ENCODE data around the gene MAGI2.
"Not testable (repeated sequence)": the region's sequence is repeated elsewhere in the genome, so short reads cannot be mapped to it uniquely, and the experiment has no call there.

MAGI2 gene

DNA sequence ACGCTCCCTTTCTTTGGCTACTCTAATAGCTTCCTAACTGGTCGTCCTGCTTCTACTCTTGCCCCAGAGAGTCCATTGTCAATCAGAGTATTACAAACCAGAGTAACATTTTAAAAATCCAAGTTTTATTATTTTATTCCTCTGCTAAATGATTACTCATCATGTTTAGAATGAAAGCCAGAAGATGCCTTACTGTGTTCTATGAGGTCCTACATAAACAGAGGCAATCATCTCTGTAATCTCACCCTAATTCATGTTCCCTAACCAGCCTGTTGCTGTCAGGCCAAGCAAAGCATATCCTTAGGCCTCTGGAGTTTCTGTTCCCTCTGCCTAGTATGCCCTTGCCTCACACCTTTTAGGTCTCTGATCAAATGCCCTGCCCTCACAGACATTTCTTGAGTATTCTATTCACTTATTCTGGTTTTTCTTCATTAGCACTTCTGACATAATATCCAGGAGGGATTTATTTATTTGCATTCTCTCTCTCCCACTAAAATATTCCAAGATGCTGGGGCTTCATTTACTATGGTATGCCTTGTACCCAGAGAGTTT is 1157.3 kb downstream of the MAGI2 start:
- FAIRE-seq (no peak), DNase-seq (ENCODE audit: insufficient read length, low spot score) (no peak)
- TF ChIP-seq, protein P1, sequence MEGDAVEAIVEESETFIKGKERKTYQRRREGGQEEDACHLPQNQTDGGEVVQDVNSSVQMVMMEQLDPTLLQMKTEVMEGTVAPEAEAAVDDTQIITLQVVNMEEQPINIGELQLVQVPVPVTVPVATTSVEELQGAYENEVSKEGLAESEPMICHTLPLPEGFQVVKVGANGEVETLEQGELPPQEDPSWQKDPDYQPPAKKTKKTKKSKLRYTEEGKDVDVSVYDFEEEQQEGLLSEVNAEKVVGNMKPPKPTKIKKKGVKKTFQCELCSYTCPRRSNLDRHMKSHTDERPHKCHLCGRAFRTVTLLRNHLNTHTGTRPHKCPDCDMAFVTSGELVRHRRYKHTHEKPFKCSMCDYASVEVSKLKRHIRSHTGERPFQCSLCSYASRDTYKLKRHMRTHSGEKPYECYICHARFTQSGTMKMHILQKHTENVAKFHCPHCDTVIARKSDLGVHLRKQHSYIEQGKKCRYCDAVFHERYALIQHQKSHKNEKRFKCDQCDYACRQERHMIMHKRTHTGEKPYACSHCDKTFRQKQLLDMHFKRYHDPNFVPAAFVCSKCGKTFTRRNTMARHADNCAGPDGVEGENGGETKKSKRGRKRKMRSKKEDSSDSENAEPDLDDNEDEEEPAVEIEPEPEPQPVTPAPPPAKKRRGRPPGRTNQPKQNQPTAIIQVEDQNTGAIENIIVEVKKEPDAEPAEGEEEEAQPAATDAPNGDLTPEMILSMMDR (IDR thresholded peaks at IDR 0.05; ENCODE audit: insufficient read depth, missing control alignments), result no peak

- not testable (repeated sequence) for FAIRE-seq
Observed at GRCh38 chr7:78289471-78289870, 1164.0 kb downstream of the MAGI2 start.

GRCh38 chr7:78284945-78285344 is 1168.5 kb downstream of the MAGI2 start:
- TF ChIP-seq, protein P1 (IDR thresholded peaks at IDR 0.05; ENCODE audit: insufficient read depth, missing control alignments), result no peak
- DNase-seq (ENCODE audit: insufficient read length, low spot score) (no peak), FAIRE-seq (no peak)

More at GRCh38 chr7:78289471-78289870, 1164.0 kb downstream of the MAGI2 start:
- not testable (repeated sequence) for DNase-seq (ENCODE audit: insufficient read length, low spot score)

GRCh38 chr7:78280276-78280675 is 1173.2 kb downstream of the MAGI2 start:
- TF ChIP-seq, protein P1 (IDR thresholded peaks at IDR 0.05; ENCODE audit: insufficient read depth, missing control alignments), result no peak
- FAIRE-seq (no peak), DNase-seq (ENCODE audit: insufficient read length, low spot score) (no peak)

DNA sequence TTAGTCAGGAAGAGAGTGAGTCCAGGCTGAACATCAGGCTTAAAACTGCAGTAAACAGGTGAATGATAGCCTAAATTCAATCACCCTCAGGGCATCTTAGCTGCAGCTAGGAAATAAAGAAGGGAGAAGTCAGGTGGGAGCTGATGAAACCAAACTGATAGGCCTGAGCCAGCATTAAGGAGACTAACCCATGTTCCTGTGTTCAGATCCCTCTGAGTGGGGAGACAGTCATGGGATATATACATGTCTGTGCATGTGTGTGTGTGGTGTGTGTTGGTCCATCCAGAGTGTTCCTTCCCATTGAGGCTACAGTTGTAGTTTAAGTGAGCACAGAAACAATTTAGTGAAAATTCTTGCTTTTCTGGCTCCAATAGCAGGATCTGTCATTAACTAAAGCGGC is 1174.0 kb downstream of the MAGI2 start:
- DNase-seq (ENCODE audit: insufficient read length, low spot score) (no peak), FAIRE-seq (no peak)
- TF ChIP-seq, protein P1 (IDR thresholded peaks at IDR 0.05; ENCODE audit: insufficient read depth, missing control alignments), result no peak

DNA sequence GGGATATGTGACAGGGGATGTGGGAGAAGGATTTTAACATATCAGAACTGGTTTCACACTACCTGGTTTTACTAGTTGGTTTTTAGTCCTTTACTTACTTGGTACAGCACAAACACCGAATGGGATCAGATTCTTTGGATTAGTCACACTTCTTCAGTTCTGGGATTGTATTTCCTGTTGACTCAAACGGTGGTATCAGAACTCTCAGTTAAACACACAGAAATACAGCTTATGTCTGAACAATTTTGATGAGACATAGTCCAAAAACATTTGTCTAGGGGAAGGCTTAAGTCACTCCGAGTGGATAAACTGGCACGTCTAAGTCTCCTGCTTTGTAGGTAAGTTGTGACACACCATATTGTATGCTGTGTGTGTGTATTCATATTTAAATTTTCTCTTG is 1174.4 kb downstream of the MAGI2 start:
- TF ChIP-seq, protein P1 (IDR thresholded peaks at IDR 0.05; ENCODE audit: insufficient read depth, missing control alignments), result no peak
- no peak for DNase-seq (ENCODE audit: insufficient read length, low spot score)
- no peak for FAIRE-seq

DNA sequence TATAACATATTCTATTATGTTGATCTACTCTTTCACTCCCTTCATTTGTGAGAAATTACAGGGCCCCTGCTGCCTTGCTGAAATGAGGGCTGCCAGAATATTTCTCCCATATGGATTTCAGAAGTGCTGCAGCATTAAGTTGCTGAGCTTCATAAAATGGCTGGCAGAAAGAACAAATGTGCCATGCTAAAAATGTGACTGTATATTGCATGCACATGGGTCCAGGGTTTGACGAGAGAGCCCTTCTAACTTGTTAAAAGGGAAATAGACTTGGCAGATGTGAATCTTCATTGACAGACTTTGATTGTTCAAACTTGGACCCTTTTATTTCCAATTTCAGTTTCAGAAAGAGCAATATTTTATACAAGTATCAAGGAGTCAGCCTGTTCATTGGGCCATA is 1186.3 kb downstream of the MAGI2 start:
- FAIRE-seq, result no peak
- TF ChIP-seq, protein P1 (IDR thresholded peaks at IDR 0.05; ENCODE audit: insufficient read depth, missing control alignments), result no peak
- no peak for DNase-seq (ENCODE audit: insufficient read length, low spot score)

- no peak for FAIRE-seq
Observed at GRCh38 chr7:78265486-78265885, 1188.0 kb downstream of the MAGI2 start.

More at GRCh38 chr7:78265486-78265885, 1188.0 kb downstream of the MAGI2 start:
- no peak for DNase-seq (ENCODE audit: insufficient read length, low spot score)
- TF ChIP-seq, protein P1 (IDR thresholded peaks at IDR 0.05; ENCODE audit: insufficient read depth, missing control alignments), result no peak

Data from D721Med (cell line).